ENCODE data around the gene PCGF1.

DNA sequence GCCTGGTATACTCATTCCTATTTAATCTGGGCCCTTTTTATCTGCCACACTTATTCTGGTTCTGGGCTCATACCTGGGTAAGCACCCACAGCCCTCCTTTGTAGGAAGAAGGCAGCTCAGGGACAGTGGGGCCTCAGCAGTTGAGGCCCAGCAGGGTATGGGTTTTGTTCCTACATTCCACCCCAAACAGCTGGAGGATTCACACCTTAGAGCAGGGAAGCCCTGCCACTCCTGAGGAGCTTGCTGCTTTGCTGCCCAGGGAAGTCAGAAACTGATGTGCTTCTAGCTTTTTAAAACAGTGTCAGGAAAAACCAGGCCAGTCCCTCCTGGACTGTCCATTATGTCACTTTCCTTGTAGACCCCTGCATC, 6.9 kb downstream of the PCGF1 start:
- TF ChIP-seq EZH2phosphoT487 (IDR thresholded peaks at IDR 0.05; ENCODE audit: insufficient read depth, low read depth) (no peak), EZH2 (IDR thresholded peaks at IDR 0.05; ENCODE audit: insufficient read depth, poor library complexity, severe bottlenecking) (no peak)
